Left ventricle myocardium superior (tissue), 1 donor: Measurements from ENCODE around the gene CEACAM16. TPM values are rescaled to one million over a fixed set of nuclear protein-coding genes. Genes with fewer than 3 reads are reported as not detected.
"Not testable (repeated sequence)": the region's sequence is repeated elsewhere in the genome, so short reads cannot be mapped to it uniquely, and the experiment has no call there.

Experiments
- ATAC-seq: fragments of 200-7000 bp; cut with Tn5 transposase; one replicate; pipeline ENCODE4 v1.9.1; 2020; ENCODE audit warnings: mild to moderate bottlenecking, moderate library complexity
- DNase-seq: peaks from one replicate; pipeline ENCODE4 v3.0.0-alpha.2; 2020
- intact Hi-C: fragments of 100-400 bp; cut with micrococcal nuclease; formaldehyde crosslinking; loops from one replicate; pipeline ENCODE4 v1.11.0; 2022
- total RNA-seq: library from RNA; stranded (reverse); fragmentation: NEBNext Ultra II Directional; extraction: Animal tissue kit (Norgen Biotek cat#: 25700); gene quantifications from one replicate; pipeline ENCODE4 v1.2.1, GENCODE V29; 2021
- donor health status: DM: no; HTN: yes; CAD: no; lungs with severe emphysema.

CEACAM16 gene
- total RNA-seq, 1 donor from 2014 or later = not detected

- ATAC-seq = no peak
- no peak for DNase-seq
- intact Hi-C loops = no loop called here
Observed at GRCh38 chr19:44697670-44698034, 1.3 kb upstream of the CEACAM16 start.

DNA sequence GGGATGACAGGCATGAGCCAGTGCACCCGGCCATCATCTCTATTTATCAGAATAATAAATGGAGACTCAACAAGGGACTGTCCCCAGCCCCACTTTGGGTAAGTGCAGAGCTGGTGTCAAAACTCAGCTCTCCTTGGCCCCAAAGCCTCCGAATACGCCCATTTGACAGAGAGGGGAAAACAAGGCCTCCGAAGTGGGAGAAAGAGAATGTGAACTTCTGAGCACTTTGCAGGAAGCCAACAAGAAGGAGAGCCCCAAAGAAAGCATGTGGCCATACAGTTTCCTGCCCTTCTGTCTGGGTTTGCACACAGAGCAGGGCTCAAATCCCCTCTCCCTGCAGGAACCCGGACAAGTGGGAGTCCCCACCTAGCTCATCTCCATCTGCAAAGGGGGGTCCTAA is 1.6 kb downstream of the CEACAM16 start:
- DNase-seq = no peak
- intact Hi-C loops = no loop called here
- ATAC-seq = no peak

- DNase-seq (no peak), ATAC-seq (no peak)
- intact Hi-C loops = no loop called here
Observed at GRCh38 chr19:44701228-44701627, 2.3 kb downstream of the CEACAM16 start.

GRCh38 chr19:44702551-44703176 is 3.7 kb downstream of the CEACAM16 start:
- ATAC-seq = no peak
- no peak for DNase-seq
- intact Hi-C loops = no loop called here

- intact Hi-C loops = no loop called here
- DNase-seq (no peak), ATAC-seq (no peak)
Observed at GRCh38 chr19:44703336-44704078, 4.6 kb downstream of the CEACAM16 start.

DNA sequence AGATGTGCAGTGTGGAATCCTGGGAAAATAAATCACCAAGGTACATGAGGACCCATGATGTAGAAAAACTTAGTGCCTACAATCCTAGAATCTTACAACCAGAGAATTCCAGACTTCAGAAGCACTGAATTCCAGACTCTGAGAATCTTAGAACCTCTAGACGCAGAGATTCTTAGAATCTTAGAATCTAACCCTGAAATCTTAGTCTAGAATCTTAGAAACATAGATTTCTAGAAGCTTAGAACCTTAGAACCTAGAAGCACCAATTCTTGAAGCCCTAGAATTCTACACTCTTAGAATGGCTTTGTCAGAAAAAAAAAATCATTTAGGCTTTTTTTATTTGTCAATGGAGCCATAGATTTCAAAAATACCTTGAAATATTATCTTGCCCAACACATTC is 6.0 kb downstream of the CEACAM16 start:
- ATAC-seq (no peak), DNase-seq (no peak)
- intact Hi-C loops = no loop called here

DNA sequence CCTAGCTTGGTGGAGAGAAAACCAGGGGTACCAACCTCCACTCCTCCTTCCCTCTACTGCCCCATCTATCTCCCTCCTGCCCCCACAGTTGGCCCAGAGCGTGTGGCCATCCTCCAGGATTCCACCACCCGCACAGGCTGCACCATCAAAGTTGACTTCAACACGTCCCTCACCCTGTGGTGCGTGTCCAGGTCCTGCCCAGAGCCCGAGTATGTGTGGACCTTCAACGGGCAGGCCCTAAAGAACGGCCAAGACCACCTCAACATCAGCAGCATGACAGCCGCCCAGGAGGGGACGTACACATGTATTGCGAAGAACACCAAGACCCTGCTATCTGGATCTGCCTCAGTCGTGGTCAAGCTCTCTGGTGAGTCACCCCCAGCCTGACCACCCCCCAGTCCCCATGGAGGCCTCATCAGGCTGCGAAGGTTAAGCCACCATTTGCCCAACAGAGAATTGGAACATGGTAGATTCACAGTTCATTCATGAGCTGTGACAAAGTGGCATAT is 6.6 kb downstream of the CEACAM16 start:
- no peak for DNase-seq
- intact Hi-C loops = no loop called here

DNA sequence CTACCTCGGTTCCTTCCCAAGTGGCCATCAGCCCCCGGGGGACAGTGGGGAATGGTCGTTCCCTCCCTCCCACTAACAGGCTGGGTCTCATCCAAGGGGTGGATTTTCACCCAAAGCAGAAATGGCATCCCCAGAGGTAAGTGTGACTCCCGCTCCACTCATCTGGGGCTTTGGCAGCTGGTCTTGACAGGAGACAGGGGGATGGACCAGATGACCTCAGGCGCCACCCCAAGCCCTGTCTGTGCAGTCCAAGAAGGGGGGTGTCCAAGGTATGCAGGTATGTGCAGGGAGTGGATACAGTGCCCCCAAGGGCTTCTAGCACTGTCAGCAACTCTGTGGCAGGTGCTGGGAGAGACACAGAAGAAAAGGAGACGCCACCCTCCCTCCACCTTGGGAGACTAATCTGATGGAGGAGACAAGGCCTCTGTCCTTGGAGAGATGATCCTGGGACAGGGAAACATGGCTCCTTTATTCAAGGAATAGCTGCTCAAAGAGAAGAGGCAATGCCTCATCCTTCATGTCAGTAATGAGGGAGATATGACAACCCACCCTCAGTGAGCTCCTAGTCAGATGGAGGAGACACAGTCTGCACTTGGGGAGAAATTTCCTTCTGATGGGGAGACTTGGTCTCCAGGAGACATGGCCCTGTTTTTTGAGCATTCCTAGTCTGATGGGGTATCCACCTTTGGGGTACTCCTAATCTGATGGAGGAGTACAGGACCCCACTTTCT is 7.7 kb downstream of the CEACAM16 start:
- ATAC-seq = no peak
- DNase-seq = no peak
- intact Hi-C loops = no loop called here

More for the DNA sequence above, 6.6 kb downstream of the CEACAM16 start:
- ATAC-seq = no peak

- intact Hi-C loops = no loop called here
- no peak for ATAC-seq
- DNase-seq = no peak
Observed at GRCh38 chr19:44707794-44708193, 8.8 kb downstream of the CEACAM16 start.

GRCh38 chr19:44708940-44709339 is 10.0 kb downstream of the CEACAM16 start:
- no peak for DNase-seq
- ATAC-seq = no peak
- intact Hi-C loops = no loop called here

- intact Hi-C loops, DNase-seq, ATAC-seq: not testable (repeated sequence)
Observed at GRCh38 chr19:44709434-44710266, 10.7 kb downstream of the CEACAM16 start.

- intact Hi-C loops = no loop called here
- DNase-seq = no peak
- ATAC-seq = no peak
Observed at GRCh38 chr19:44710483-44710882, 11.5 kb downstream of the CEACAM16 start.

DNA sequence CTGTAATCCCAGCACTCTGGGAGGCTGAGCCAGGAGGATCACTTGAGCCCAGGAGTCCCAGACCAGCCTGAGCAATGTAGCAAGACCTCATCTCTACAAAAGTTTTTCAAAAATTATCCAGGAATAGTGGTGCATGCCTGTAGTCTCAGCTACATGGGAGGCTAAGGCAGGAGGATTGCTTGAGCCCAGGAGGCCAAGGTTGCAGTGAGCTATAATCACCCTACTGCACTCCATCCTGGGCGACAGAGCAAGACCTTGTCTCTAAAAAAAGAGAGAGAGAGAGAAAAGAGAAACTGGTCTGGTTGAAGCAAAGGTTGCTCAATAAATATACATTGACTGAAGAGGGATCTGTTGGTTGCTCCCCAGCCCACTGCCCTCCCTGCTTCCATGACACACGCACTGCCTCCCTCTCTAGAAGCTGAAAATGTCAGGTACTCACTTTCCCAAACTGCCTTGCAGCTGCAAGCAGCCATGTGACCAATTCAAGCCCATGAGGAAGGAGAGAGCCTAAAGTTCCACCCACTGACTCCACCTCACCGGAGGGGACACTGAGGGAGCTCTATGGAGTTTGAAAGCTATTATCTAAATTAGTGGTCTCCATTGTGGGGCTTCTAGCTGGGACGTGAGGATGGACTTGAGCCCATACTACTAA is 14.0 kb downstream of the CEACAM16 start:
- intact Hi-C loops = no loop called here
- no peak for DNase-seq
- no peak for ATAC-seq

DNA sequence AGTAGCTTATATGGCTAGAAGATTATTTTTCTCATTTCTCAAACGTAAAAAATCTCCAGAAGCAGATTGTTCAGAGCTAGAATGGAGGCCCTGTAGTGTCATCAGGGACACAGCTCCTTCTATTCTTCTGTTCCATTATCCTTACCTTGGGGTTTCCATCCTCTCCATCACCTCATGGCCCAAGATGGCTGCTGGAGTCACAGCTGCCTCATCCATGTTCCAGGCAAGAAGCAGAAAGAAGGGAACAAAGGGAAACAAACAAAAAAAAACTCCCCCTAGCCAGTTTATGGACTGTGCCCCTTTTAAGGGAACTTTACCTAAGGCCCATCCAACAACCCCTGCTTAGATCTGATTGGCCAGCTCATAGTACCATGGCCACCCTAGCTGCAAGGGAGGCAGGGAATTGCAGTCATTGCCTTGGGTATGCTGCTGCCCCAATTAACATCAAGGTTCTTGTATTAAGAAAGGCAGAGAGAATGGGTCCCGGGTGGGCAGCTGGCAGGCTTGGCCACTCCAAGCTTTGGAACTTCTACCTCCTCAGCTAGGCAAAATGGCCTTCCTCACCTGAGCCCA is 15.7 kb downstream of the CEACAM16 start:
- ATAC-seq (no peak), DNase-seq (no peak)
- intact Hi-C loops = no loop called here

- no peak for DNase-seq
- no peak for ATAC-seq
- intact Hi-C loops = no loop called here
Observed at GRCh38 chr19:44717603-44718002, 18.7 kb downstream of the CEACAM16 start.

DNA sequence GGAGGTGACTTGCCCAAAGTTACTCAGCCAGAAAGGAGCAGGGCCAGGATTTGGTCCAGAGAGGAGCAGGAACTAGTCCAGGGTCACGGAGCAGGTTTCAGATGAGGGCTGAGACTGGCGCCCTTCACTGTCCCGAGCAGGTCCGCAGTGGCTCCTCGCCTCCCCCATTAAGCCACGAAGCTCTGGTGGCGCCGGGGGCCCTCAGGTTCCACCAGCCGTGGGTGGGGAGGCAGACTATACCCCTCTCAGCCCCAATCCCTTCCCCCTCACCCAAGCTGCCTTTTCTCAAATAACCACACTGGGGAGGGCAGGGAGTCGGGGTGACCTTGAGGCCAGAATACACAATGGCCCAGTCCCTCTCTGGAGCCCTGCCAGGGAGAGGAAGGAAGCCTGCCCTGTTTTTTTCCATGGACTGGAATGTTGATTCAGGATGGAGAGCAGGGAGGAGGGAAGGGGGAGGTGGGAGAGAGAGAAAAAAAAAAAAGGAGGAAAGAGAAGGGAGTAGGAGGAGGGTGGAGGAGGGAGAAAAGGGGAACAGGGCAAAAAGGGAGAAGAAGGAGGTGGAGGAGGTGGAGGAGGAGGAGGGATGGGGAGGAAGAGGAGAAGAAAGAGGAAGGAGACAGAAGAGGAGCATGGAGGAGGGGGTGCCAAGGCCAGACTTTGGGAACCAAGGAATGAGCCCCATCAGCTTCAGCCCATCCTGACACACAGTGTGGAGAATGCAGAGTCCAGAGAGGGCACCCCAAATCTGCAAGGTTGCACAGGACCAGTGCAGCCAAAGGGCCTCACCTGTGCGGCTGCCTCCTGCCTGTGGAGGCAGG is 19.7 kb downstream of the CEACAM16 start:
- intact Hi-C loops = no loop called here
- peak; percentile 88 for ATAC-seq
- peak; percentile 79 for DNase-seq

GRCh38 chr19:44719262-44719701 is 20.3 kb downstream of the CEACAM16 start:
- DNase-seq (no peak), ATAC-seq (no peak)
- intact Hi-C loops = no loop called here

- ATAC-seq, DNase-seq, intact Hi-C loops: not testable (repeated sequence)
Observed at GRCh38 chr19:44720396-44720795, 21.4 kb downstream of the CEACAM16 start.
